Gastroesophageal sphincter (tissue), 4 donors: Measurements from ENCODE around the gene ZNF300. TPM values are rescaled to one million over a fixed set of nuclear protein-coding genes. Genes with fewer than 3 reads are reported as not detected.

Experiments
- ATAC-seq: fragments of 150-250 bp; one replicate; pipeline ENCODE4 v1.9.1; 2016; ENCODE audit warnings: mild to moderate bottlenecking, moderate library complexity
- H3K27ac ChIP-seq, 4 donors: fragments of 200-600 bp; sonication (generic) in 3 of 4; 1 replicate in 3 of 4; 2 replicates in 1 of 4; pipeline ENCODE4 v1.5.1; 2016 to 2019
- H3K27me3 ChIP-seq: fragments of 200-600 bp; sonication (generic); one replicate; pipeline ENCODE4 v1.5.1; 2019
- H3K36me3 ChIP-seq, 2 donors: fragments of 200-600 bp; sonication (generic); one replicate each; pipeline ENCODE4 v1.5.1; 2019; ENCODE audit warnings: control low read depth in 1 of 2
- H3K4me1 ChIP-seq, 3 donors: fragments of 200-600 bp; sonication (generic); 1 replicate in 2 of 3; 2 replicates in 1 of 3; pipeline ENCODE4 v1.5.1; 2016 to 2019; ENCODE audit warnings: control low read depth in 2 of 3
- H3K4me3 ChIP-seq, 2 donors: fragments of 200-600 bp; sonication (generic); one replicate each; pipeline ENCODE4 v1.5.1; 2019; ENCODE audit warnings: mild to moderate bottlenecking in 1 of 2, moderate library complexity in 1 of 2
- H3K9me3 ChIP-seq, 3 donors: fragments of 200-600 bp; sonication (generic); one replicate each; pipeline ENCODE4 v1.5.1; 2017 to 2019; ENCODE audit warnings: control low read depth in 2 of 3
- EP300 ChIP-seq: sonication (generic); formaldehyde crosslinking; IDR thresholded peaks from one replicate; pipeline ENCODE4 v1.6.1; 2017; ENCODE audit warnings: antibody characterized with exemption, mild to moderate bottlenecking
- POLR2A ChIP-seq, 2 donors: fragments of 450-650 bp; IDR thresholded peaks; one replicate each; pipeline ENCODE4 v1.6.1; 2017; ENCODE audit warnings: antibody characterized with exemption in 2 of 2, mild to moderate bottlenecking in 2 of 2, moderate library complexity in 1 of 2
- POLR2AphosphoS5 ChIP-seq: sonication (generic); formaldehyde crosslinking; IDR thresholded peaks from one replicate; pipeline ENCODE4 v1.6.1; 2017; ENCODE audit warnings: antibody characterized with exemption
- WGBS, 2 donors: methylation state at CpG; one replicate each; pipeline ENCODE4 v1.1.5; 2018; ENCODE audit warnings: low coverage in 1 of 2; 5-methylcytosine and 5-hydroxymethylcytosine counted together
- total RNA-seq, 4 donors: library from RNA; depleted of rRNA; stranded (reverse); fragments of >200 nt; gene quantifications; one replicate each; pipeline ENCODE4 v1.1.0, GENCODE V29; 2016
- TF ChIP-seq, protein P1 (sequence below), 4 experiments: fragments of 200-600 bp in 2 of 4; fragments of 450-650 bp in 2 of 4; sonication (generic) in 1 of 4; IDR thresholded peaks; one replicate each; pipeline ENCODE4 v1.5.1; 2017 to 2019; ENCODE audit warnings: antibody characterized with exemption in 4 of 4, mild to moderate bottlenecking in 2 of 4, moderate library complexity in 2 of 4

ZNF300 gene
- 1 to 10 TPM; 1.7 to 6.5 (median 2.8) TPM for total RNA-seq

DNA sequence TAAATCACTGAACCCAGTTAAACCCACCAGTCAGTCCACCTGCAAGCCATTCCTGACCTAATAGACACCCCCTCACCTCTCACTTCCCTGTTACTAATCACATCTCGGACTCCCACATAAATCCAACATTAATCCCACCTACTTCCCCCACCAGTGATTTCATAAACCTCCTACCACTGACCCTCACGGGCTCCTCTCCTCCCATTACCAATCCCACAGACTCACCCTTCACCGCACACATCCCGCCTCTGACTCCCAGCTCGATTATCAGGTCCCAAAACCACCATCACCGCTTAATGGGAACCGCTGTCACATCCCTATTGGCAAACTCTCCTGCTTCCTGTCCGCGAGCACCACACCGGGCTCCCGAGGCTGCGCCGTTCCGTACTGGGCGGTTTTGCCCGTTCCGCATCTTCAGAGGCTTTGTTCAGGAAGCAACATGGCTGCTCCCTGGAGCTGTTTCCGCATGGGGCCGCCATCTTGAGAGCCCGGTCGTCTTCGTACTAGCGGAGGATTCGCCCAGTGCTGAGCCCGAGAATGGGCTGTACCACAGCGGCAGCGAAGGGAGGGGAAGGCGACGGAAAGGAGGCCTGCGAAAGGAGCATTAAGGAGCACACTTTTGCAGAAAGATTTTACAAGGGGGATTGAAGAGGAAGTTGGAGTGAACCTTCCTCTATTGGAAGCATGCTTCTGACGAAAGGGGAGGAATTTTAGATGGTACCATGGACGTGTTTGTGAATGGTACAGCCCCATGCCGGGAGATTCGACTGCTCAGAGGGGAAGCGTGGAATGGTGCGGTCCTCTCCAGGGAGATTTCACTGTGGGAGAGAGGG is at the start of gene ZNF300:
ZNF300 (minus strand) TSS at position 502 of the 833 bp plus-strand sequence. CDS start 1,825 bp downstream, outside the sequence.
- H3K9me3 ChIP-seq: peaks cover 2 to 74% (median 3%) of the 10 kb centered on the region in 3 donors
- peak within 1 kb of the TSS; percentile 37 to 47 for H3K4me3 ChIP-seq
- H3K36me3 ChIP-seq: peaks cover 0 to 37% of the 10 kb centered on the region in 2 donors
- ATAC-seq: peak; percentile 99
- peaks cover 0 to 5% (median 0%) of the 10 kb centered on the region in 3 donors for H3K4me1 ChIP-seq
- H3K27me3 ChIP-seq: no peaks in the 10 kb centered on the region
- H3K27ac ChIP-seq: peak within 1 kb of the TSS; percentile 25 to 66 (median 60)
- TF ChIP-seq, protein P1, sequence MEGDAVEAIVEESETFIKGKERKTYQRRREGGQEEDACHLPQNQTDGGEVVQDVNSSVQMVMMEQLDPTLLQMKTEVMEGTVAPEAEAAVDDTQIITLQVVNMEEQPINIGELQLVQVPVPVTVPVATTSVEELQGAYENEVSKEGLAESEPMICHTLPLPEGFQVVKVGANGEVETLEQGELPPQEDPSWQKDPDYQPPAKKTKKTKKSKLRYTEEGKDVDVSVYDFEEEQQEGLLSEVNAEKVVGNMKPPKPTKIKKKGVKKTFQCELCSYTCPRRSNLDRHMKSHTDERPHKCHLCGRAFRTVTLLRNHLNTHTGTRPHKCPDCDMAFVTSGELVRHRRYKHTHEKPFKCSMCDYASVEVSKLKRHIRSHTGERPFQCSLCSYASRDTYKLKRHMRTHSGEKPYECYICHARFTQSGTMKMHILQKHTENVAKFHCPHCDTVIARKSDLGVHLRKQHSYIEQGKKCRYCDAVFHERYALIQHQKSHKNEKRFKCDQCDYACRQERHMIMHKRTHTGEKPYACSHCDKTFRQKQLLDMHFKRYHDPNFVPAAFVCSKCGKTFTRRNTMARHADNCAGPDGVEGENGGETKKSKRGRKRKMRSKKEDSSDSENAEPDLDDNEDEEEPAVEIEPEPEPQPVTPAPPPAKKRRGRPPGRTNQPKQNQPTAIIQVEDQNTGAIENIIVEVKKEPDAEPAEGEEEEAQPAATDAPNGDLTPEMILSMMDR (IDR thresholded peaks at IDR 0.05): peak in 1 of 4 experiments; percentile 7
- TF ChIP-seq POLR2AphosphoS5 (peak; percentile 56), EP300 (no peak), POLR2A (IDR thresholded peaks at IDR 0.05) (no peak)
- 3 to 4% methylated on average over 11 to 12 of the region's 36 CpGs for WGBS, 2 donors

DNA sequence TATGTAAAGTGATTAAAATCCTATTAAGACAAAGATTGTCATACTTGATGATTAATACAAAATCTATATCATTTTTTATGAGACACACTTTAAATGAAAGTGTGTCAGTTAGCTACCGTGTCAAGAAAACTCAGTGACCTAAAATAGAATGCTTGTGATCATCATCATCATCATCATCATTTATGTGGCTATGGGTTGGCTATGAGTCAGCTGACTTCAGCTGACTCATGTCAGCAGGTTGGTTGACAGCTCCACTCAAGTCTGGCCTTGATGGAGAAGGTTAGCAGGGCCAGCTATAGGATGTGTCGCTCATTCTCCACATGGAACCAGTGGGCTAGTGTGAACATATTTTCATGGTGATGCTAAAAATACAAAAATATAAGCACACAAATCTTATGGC is 43.8 kb upstream of the ZNF300 start:
- no peak for ATAC-seq
- no peak overlapping the region for H3K4me3 ChIP-seq
- WGBS, 2 donors: 72 to 78% methylated on average over 1 to 2 of the region's 2 CpGs
- peaks cover 0 to 97% (median 2%) of the 10 kb centered on the region in 3 donors for H3K9me3 ChIP-seq
- no peaks in the 10 kb centered on the region for H3K27me3 ChIP-seq
- TF ChIP-seq, protein P1 (IDR thresholded peaks at IDR 0.05): no peak
- TF ChIP-seq POLR2AphosphoS5 (no peak), EP300 (no peak), POLR2A (IDR thresholded peaks at IDR 0.05) (no peak)
- no peak overlapping the region for H3K27ac ChIP-seq
- peaks cover 0 to 8% of the 10 kb centered on the region in 2 donors for H3K36me3 ChIP-seq
- peaks cover 0 to 3% (median 0%) of the 10 kb centered on the region in 3 donors for H3K4me1 ChIP-seq

DNA sequence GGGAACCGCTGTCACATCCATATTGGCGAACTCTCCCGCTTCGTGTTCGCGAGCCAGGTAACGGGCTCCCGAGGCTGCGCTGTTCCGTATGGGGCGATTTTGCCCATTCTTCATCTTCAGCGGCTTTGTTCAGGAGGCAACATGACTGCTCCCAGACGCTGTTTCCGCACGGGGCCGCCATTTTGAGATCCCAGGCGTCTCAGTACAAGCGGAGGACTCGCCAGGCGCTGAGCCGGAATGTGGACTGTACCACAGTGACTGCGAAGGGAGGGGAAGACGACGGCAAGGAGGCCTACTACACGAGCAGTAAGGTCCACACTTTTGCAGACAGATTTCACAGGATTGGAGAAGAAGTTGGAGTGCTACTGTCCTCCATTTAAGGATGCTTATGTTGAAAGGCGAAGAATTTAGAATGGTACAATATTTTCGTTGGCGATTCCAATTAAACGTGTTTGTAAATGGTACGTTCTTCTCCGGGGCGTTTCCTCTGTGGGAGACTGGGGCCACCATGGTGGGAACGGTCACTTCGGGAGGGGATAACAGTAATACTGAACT is 41.6 kb upstream of the ZNF300 start:
- TF ChIP-seq, protein P1 (IDR thresholded peaks at IDR 0.05): no peak
- peak in 1 of 2 donors; percentile 33 for TF ChIP-seq POLR2A (IDR thresholded peaks at IDR 0.05)
- TF ChIP-seq EP300: no peak
- TF ChIP-seq POLR2AphosphoS5: peak; percentile 48
- peaks cover 0 to 97% (median 2%) of the 10 kb centered on the region in 3 donors for H3K9me3 ChIP-seq
- peaks cover 0 to 3% (median 0%) of the 10 kb centered on the region in 3 donors for H3K4me1 ChIP-seq
- H3K36me3 ChIP-seq: peaks cover 4 to 29% of the 10 kb centered on the region in 2 donors
- peak overlapping the region; percentile 45 to 85 (median 80) for H3K27ac ChIP-seq
- peak; percentile 98 for ATAC-seq
- 3 to 4% methylated on average over 11 to 14 of the region's 34 CpGs for WGBS, 2 donors
- peak overlapping the region; percentile 62 to 69 for H3K4me3 ChIP-seq
- no peaks in the 10 kb centered on the region for H3K27me3 ChIP-seq

DNA sequence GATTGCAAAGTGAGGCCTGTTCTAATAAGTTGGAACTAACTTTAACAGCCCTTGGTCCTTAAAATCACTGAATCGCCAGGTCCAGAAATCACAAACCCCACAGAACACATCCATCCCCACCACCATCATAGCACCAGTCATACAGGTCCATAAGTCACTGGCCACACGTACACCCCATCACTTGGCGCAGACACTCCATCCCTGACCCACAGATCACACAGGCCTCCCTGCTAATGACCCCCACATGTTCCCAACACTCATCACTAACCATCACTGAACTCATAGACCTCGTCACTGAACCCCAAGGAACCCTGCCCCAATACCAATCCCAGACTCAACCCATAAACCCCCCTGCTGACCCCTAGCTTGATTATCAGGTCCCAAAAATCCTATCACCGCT is 41.2 kb upstream of the ZNF300 start:
- Histone ChIP-seq H3K4me1 (peaks cover 0 to 3% (median 0%) of the 10 kb centered on the region in 3 donors), H3K9me3 (peaks cover 0 to 97% (median 2%) of the 10 kb centered on the region in 3 donors), H3K27ac (peak overlapping the region; percentile 45 to 85 (median 80)), H3K36me3 (peaks cover 4 to 34% of the 10 kb centered on the region in 2 donors), H3K4me3 (peak overlapping the region; percentile 62 to 69), H3K27me3 (no peaks in the 10 kb centered on the region)
- peak; percentile 13 for ATAC-seq
- WGBS, 2 donors: 35 to 38% methylated on average over 5 of the region's 5 CpGs
- no peak for TF ChIP-seq EP300
- TF ChIP-seq POLR2A (IDR thresholded peaks at IDR 0.05): no peak
- no peak for TF ChIP-seq POLR2AphosphoS5
- TF ChIP-seq, protein P1 (IDR thresholded peaks at IDR 0.05): no peak
